Measurements from ENCODE around the gene MAP3K7CL.

MAP3K7CL gene

GRCh38 chr21:29205988-29206387 is 75.5 kb downstream of the MAP3K7CL start:
- Histone ChIP-seq H3K4me1 (ENCODE audit: insufficient read depth, low read length) (no peaks in the 10 kb centered on the region), H3K36me3 (ENCODE audit: insufficient read depth, low read length) (no peaks in the 10 kb centered on the region), H3K9ac (ENCODE audit: low read depth, low read length) (no peak overlapping the region), H3K9me3 (ENCODE audit: control insufficient read depth, insufficient read depth, low read length) (no peaks in the 10 kb centered on the region)

- Histone ChIP-seq H3K36me3 (ENCODE audit: insufficient read depth, low read length) (no peaks in the 10 kb centered on the region), H3K4me1 (ENCODE audit: insufficient read depth, low read length) (no peaks in the 10 kb centered on the region), H3K9me3 (ENCODE audit: control insufficient read depth, insufficient read depth, low read length) (no peaks in the 10 kb centered on the region)
Measured at GRCh38 chr21:29206445-29206844, 76.0 kb downstream of the MAP3K7CL start.

GRCh38 chr21:29207201-29207600 is 76.8 kb downstream of the MAP3K7CL start:
- Histone ChIP-seq H3K9me3 (ENCODE audit: control insufficient read depth, insufficient read depth, low read length) (no peaks in the 10 kb centered on the region), H3K36me3 (ENCODE audit: insufficient read depth, low read length) (no peaks in the 10 kb centered on the region), H3K4me1 (ENCODE audit: insufficient read depth, low read length) (no peaks in the 10 kb centered on the region), H3K9ac (ENCODE audit: low read depth, low read length) (no peak overlapping the region)

More at GRCh38 chr21:29206445-29206844, 76.0 kb downstream of the MAP3K7CL start:
- H3K9ac ChIP-seq (ENCODE audit: low read depth, low read length) = no peak overlapping the region

- Histone ChIP-seq H3K9ac (ENCODE audit: low read depth, low read length) (no peak overlapping the region), H3K4me1 (ENCODE audit: insufficient read depth, low read length) (no peaks in the 10 kb centered on the region)
Measured at GRCh38 chr21:29208044-29208681, 77.7 kb downstream of the MAP3K7CL start.

GRCh38 chr21:29208682-29209059 is 78.2 kb downstream of the MAP3K7CL start:
- Histone ChIP-seq H3K4me1 (ENCODE audit: insufficient read depth, low read length) (no peaks in the 10 kb centered on the region), H3K9ac (ENCODE audit: low read depth, low read length) (no peak overlapping the region), H3K9me3 (ENCODE audit: control insufficient read depth, insufficient read depth, low read length) (no peaks in the 10 kb centered on the region), H3K36me3 (ENCODE audit: insufficient read depth, low read length) (no peaks in the 10 kb centered on the region)

More at GRCh38 chr21:29208044-29208681, 77.7 kb downstream of the MAP3K7CL start:
- no peaks in the 10 kb centered on the region for H3K9me3 ChIP-seq (ENCODE audit: control insufficient read depth, insufficient read depth, low read length)
- H3K36me3 ChIP-seq (ENCODE audit: insufficient read depth, low read length) = no peaks in the 10 kb centered on the region

GRCh38 chr21:29209696-29210095 is 79.3 kb downstream of the MAP3K7CL start:
- Histone ChIP-seq H3K36me3 (ENCODE audit: insufficient read depth, low read length) (no peaks in the 10 kb centered on the region), H3K4me1 (ENCODE audit: insufficient read depth, low read length) (no peaks in the 10 kb centered on the region), H3K9me3 (ENCODE audit: control insufficient read depth, insufficient read depth, low read length) (no peaks in the 10 kb centered on the region), H3K9ac (ENCODE audit: low read depth, low read length) (no peak overlapping the region)

- Histone ChIP-seq H3K9me3 (ENCODE audit: control insufficient read depth, insufficient read depth, low read length) (no peaks in the 10 kb centered on the region), H3K4me1 (ENCODE audit: insufficient read depth, low read length) (no peaks in the 10 kb centered on the region), H3K36me3 (ENCODE audit: insufficient read depth, low read length) (no peaks in the 10 kb centered on the region), H3K9ac (ENCODE audit: low read depth, low read length) (no peak overlapping the region)
Measured at GRCh38 chr21:29211205-29211604, 80.8 kb downstream of the MAP3K7CL start.

GRCh38 chr21:29212446-29212845 is 82.0 kb downstream of the MAP3K7CL start:
- H3K4me1 ChIP-seq (ENCODE audit: insufficient read depth, low read length) = no peaks in the 10 kb centered on the region
- no peaks in the 10 kb centered on the region for H3K36me3 ChIP-seq (ENCODE audit: insufficient read depth, low read length)
- no peaks in the 10 kb centered on the region for H3K9me3 ChIP-seq (ENCODE audit: control insufficient read depth, insufficient read depth, low read length)
- H3K9ac ChIP-seq (ENCODE audit: low read depth, low read length) = no peak overlapping the region

GRCh38 chr21:29213513-29214385 is 83.3 kb downstream of the MAP3K7CL start:
- Histone ChIP-seq H3K9ac (ENCODE audit: low read depth, low read length) (no peak overlapping the region), H3K9me3 (ENCODE audit: control insufficient read depth, insufficient read depth, low read length) (no peaks in the 10 kb centered on the region), H3K4me1 (ENCODE audit: insufficient read depth, low read length) (no peaks in the 10 kb centered on the region), H3K36me3 (ENCODE audit: insufficient read depth, low read length) (no peaks in the 10 kb centered on the region)

- Histone ChIP-seq H3K36me3 (ENCODE audit: insufficient read depth, low read length) (no peaks in the 10 kb centered on the region), H3K9ac (ENCODE audit: low read depth, low read length) (no peak overlapping the region), H3K9me3 (ENCODE audit: control insufficient read depth, insufficient read depth, low read length) (no peaks in the 10 kb centered on the region), H3K4me1 (ENCODE audit: insufficient read depth, low read length) (no peaks in the 10 kb centered on the region)
Measured at GRCh38 chr21:29215709-29216108, 85.3 kb downstream of the MAP3K7CL start.

- no peaks in the 10 kb centered on the region for H3K36me3 ChIP-seq (ENCODE audit: insufficient read depth, low read length)
- no peaks in the 10 kb centered on the region for H3K4me1 ChIP-seq (ENCODE audit: insufficient read depth, low read length)
- no peak overlapping the region for H3K9ac ChIP-seq (ENCODE audit: low read depth, low read length)
- H3K9me3 ChIP-seq (ENCODE audit: control insufficient read depth, insufficient read depth, low read length) = no peaks in the 10 kb centered on the region
Measured at GRCh38 chr21:29217818-29218291, 87.4 kb downstream of the MAP3K7CL start.

GRCh38 chr21:29218749-29219148 is 88.3 kb downstream of the MAP3K7CL start:
- Histone ChIP-seq H3K9ac (ENCODE audit: low read depth, low read length) (no peak overlapping the region), H3K4me1 (ENCODE audit: insufficient read depth, low read length) (no peaks in the 10 kb centered on the region), H3K9me3 (ENCODE audit: control insufficient read depth, insufficient read depth, low read length) (no peaks in the 10 kb centered on the region), H3K36me3 (ENCODE audit: insufficient read depth, low read length) (no peaks in the 10 kb centered on the region)

- H3K9me3 ChIP-seq (ENCODE audit: control insufficient read depth, insufficient read depth, low read length) = no peaks in the 10 kb centered on the region
- H3K4me1 ChIP-seq (ENCODE audit: insufficient read depth, low read length) = no peaks in the 10 kb centered on the region
- no peak overlapping the region for H3K9ac ChIP-seq (ENCODE audit: low read depth, low read length)
- H3K36me3 ChIP-seq (ENCODE audit: insufficient read depth, low read length) = no peaks in the 10 kb centered on the region; the same call in 1 of the 2 replicates
Measured at GRCh38 chr21:29219165-29219770, 88.8 kb downstream of the MAP3K7CL start.

GRCh38 chr21:29221253-29221744 is 90.9 kb downstream of the MAP3K7CL start:
- Histone ChIP-seq H3K9me3 (ENCODE audit: control insufficient read depth, insufficient read depth, low read length) (no peaks in the 10 kb centered on the region), H3K9ac (ENCODE audit: low read depth, low read length) (no peak overlapping the region), H3K36me3 (ENCODE audit: insufficient read depth, low read length) (no peaks in the 10 kb centered on the region; the same call in 1 of the 2 replicates), H3K4me1 (ENCODE audit: insufficient read depth, low read length) (no peaks in the 10 kb centered on the region)

All from ES-I3 (cell line).